GM18499 (cell line): ENCODE data around the gene MRAP2.
"Not testable (repeated sequence)": the region's sequence is repeated elsewhere in the genome, so short reads cannot be mapped to it uniquely, and the experiment has no call there.

Experiments
- ATAC-seq: cut with Tn5 transposase; IDR thresholded peaks from one replicate; pipeline ENCODE4 v1.9.1; 2021; ENCODE audit warnings: moderate number of reproducible peaks; ENCODE audit not compliant: insufficient read depth, unreplicated experiment

MRAP2 gene

GRCh38 chr6:84118191-84118590, 84.6 kb downstream of the MRAP2 start:
- no peak for ATAC-seq

- ATAC-seq: no peak
Measured at GRCh38 chr6:84119277-84119676, 85.7 kb downstream of the MRAP2 start.

- ATAC-seq: no peak
Measured at GRCh38 chr6:84123186-84123585, 89.6 kb downstream of the MRAP2 start.

- not testable (repeated sequence) for ATAC-seq
Measured at GRCh38 chr6:84129588-84129987, 96.0 kb downstream of the MRAP2 start.

- not testable (repeated sequence) for ATAC-seq
Measured at GRCh38 chr6:84133385-84133784, 99.8 kb downstream of the MRAP2 start.

- ATAC-seq: no peak
Measured at GRCh38 chr6:84135291-84135690, 101.7 kb downstream of the MRAP2 start.

- no peak for ATAC-seq
Measured at GRCh38 chr6:84136364-84137050, 102.9 kb downstream of the MRAP2 start.

- no peak for ATAC-seq
Measured at GRCh38 chr6:84137051-84137375, 103.4 kb downstream of the MRAP2 start.

- ATAC-seq: no peak
Measured at GRCh38 chr6:84137989-84138575, 104.5 kb downstream of the MRAP2 start.

GRCh38 chr6:84139311-84139710, 105.7 kb downstream of the MRAP2 start:
- ATAC-seq: no peak
